Epithelial cell of proximal tubule (primary cell): ENCODE data around the gene NOTCH4. TPM values are rescaled to one million over a fixed set of nuclear protein-coding genes. Genes with fewer than 3 reads are reported as not detected.
A peak's percentile ranks its signal among the peaks of the same experiment; 100 is the strongest.
"Not testable (repeated sequence)": the region's sequence is repeated elsewhere in the genome, so short reads cannot be mapped to it uniquely, and the experiment has no call there.

Source experiments
- DNase-seq: peaks from one replicate; pipeline ENCODE4 v3.0.0-alpha.2; 2011; ENCODE audit warnings: low read depth
- H3K4me3 ChIP-seq: 2 replicates; pipeline ENCODE4 v1.5.1; 2011; ENCODE audit warnings: low read depth, mild to moderate bottlenecking, low read length
- CTCF ChIP-seq: conservative IDR thresholded peaks from 2 replicates; pipeline ENCODE4 v1.5.1; 2012; ENCODE audit warnings: low read depth, mild to moderate bottlenecking, low read length
- total RNA-seq: library from RNA; depleted of rRNA; stranded (reverse); fragments of >200 nt; gene quantifications from 2 replicates; pipeline ENCODE4 v1.2.3, GENCODE V29; 2015

Gene NOTCH4
- total RNA-seq, 1 donor from 2014 or later = 3.3 TPM

GRCh38 chr6:32252331-32253009 lies 28.6 kb upstream of the NOTCH4 start:
- DNase-seq = no peak
- no peak for TF ChIP-seq CTCF
- H3K4me3 ChIP-seq = no peak overlapping the region

GRCh38 chr6:32249262-32249661 lies 25.4 kb upstream of the NOTCH4 start:
- H3K4me3 ChIP-seq = no peak overlapping the region
- TF ChIP-seq CTCF = no peak
- DNase-seq = no peak

- DNase-seq = no peak
- H3K4me3 ChIP-seq = no peak overlapping the region
Measured at GRCh38 chr6:32247401-32247800, 23.5 kb upstream of the NOTCH4 start.

GRCh38 chr6:32244946-32245398 lies 21.1 kb upstream of the NOTCH4 start:
- DNase-seq = no peak
- peak; percentile 84 for TF ChIP-seq CTCF
- H3K4me3 ChIP-seq = no peak overlapping the region

More at GRCh38 chr6:32247401-32247800, 23.5 kb upstream of the NOTCH4 start:
- no peak for TF ChIP-seq CTCF

GRCh38 chr6:32244270-32244669 lies 20.4 kb upstream of the NOTCH4 start:
- TF ChIP-seq CTCF = no peak
- H3K4me3 ChIP-seq = no peak overlapping the region
- no peak for DNase-seq

GRCh38 chr6:32242318-32242813 lies 18.5 kb upstream of the NOTCH4 start:
- not testable (repeated sequence) for DNase-seq, H3K4me3 ChIP-seq

GRCh38 chr6:32240686-32241085 lies 16.8 kb upstream of the NOTCH4 start:
- H3K4me3 ChIP-seq = no peak overlapping the region
- DNase-seq = no peak
- peak; percentile 19 for TF ChIP-seq CTCF
